Ishikawa (cell line): ENCODE measurements around the gene TMEM52B.

ENCODE experiments used
- CEBPB ChIP-seq: IDR thresholded peaks from 2 replicates; pipeline ENCODE4 v1.6.1; 2012
- CREB1 ChIP-seq: IDR thresholded peaks from 2 replicates; pipeline ENCODE4 v1.6.1; 2012; ENCODE audit warnings: low read depth
- EGR1 ChIP-seq: IDR thresholded peaks from 2 replicates; pipeline ENCODE4 v1.6.1; 2012
- EP300 ChIP-seq: IDR thresholded peaks from 2 replicates; pipeline ENCODE4 v1.6.1; 2012; ENCODE audit warnings: borderline replicate concordance
- FOXM1 ChIP-seq: IDR thresholded peaks from 2 replicates; pipeline ENCODE4 v1.6.1; 2012; ENCODE audit warnings: low read depth, borderline replicate concordance
- RAD21 ChIP-seq: IDR thresholded peaks from 2 replicates; pipeline ENCODE4 v1.6.1; 2012; ENCODE audit warnings: low read depth
- TAF1 ChIP-seq: IDR thresholded peaks from 2 replicates; pipeline ENCODE4 v1.6.1; 2012; ENCODE audit warnings: low read depth, mild to moderate bottlenecking
- TCF12 ChIP-seq: IDR thresholded peaks from 2 replicates; pipeline ENCODE4 v1.6.1; 2012; ENCODE audit warnings: low read depth
- TEAD4 ChIP-seq: IDR thresholded peaks from 2 replicates; pipeline ENCODE4 v1.6.1; 2012
- TF ChIP-seq, protein P1 (sequence below): IDR thresholded peaks from 2 replicates; pipeline ENCODE4 v1.6.1; 2012
- TF ChIP-seq, protein P2 (sequence below): IDR thresholded peaks from 2 replicates; pipeline ENCODE4 v1.6.1; 2012
- TF ChIP-seq, protein P3 (sequence below): IDR thresholded peaks from 2 replicates; pipeline ENCODE4 v1.6.1; 2012; ENCODE audit warnings: low read depth, mild to moderate bottlenecking

GRCh38 chr12:10238526-10238925 is 59.7 kb downstream of the TMEM52B start:
- no peak for TF ChIP-seq CREB1
- no peak for TF ChIP-seq EGR1
- TF ChIP-seq TAF1 = no peak
- TF ChIP-seq CEBPB = no peak
- TF ChIP-seq EP300 = no peak
- no peak for TF ChIP-seq RAD21
- TF ChIP-seq FOXM1 = no peak
- TF ChIP-seq, protein P1, sequence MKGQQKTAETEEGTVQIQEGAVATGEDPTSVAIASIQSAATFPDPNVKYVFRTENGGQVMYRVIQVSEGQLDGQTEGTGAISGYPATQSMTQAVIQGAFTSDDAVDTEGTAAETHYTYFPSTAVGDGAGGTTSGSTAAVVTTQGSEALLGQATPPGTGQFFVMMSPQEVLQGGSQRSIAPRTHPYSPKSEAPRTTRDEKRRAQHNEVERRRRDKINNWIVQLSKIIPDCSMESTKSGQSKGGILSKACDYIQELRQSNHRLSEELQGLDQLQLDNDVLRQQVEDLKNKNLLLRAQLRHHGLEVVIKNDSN = no peak
- TF ChIP-seq TEAD4 = no peak
- TF ChIP-seq, protein P2, sequence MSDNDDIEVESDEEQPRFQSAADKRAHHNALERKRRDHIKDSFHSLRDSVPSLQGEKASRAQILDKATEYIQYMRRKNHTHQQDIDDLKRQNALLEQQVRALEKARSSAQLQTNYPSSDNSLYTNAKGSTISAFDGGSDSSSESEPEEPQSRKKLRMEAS = no peak
- TF ChIP-seq, protein P3, sequence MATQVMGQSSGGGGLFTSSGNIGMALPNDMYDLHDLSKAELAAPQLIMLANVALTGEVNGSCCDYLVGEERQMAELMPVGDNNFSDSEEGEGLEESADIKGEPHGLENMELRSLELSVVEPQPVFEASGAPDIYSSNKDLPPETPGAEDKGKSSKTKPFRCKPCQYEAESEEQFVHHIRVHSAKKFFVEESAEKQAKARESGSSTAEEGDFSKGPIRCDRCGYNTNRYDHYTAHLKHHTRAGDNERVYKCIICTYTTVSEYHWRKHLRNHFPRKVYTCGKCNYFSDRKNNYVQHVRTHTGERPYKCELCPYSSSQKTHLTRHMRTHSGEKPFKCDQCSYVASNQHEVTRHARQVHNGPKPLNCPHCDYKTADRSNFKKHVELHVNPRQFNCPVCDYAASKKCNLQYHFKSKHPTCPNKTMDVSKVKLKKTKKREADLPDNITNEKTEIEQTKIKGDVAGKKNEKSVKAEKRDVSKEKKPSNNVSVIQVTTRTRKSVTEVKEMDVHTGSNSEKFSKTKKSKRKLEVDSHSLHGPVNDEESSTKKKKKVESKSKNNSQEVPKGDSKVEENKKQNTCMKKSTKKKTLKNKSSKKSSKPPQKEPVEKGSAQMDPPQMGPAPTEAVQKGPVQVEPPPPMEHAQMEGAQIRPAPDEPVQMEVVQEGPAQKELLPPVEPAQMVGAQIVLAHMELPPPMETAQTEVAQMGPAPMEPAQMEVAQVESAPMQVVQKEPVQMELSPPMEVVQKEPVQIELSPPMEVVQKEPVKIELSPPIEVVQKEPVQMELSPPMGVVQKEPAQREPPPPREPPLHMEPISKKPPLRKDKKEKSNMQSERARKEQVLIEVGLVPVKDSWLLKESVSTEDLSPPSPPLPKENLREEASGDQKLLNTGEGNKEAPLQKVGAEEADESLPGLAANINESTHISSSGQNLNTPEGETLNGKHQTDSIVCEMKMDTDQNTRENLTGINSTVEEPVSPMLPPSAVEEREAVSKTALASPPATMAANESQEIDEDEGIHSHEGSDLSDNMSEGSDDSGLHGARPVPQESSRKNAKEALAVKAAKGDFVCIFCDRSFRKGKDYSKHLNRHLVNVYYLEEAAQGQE = no peak
- TF ChIP-seq TCF12 = no peak
